Stimulated activated CD8-positive, alpha-beta memory T cell treated with anti-CD3 and anti-CD28 coated beads, Interleukin-15, amount 100 ng/mL, for 24 hours (primary cell): ENCODE data around the gene APCDD1.
"Not testable (repeated sequence)": the region's sequence is repeated elsewhere in the genome, so short reads cannot be mapped to it uniquely, and the experiment has no call there.

Experiments used
- DNase-seq: peaks from one replicate; pipeline ENCODE4 v3.0.0-alpha.2; 2020; ENCODE audit warnings: low read depth

The APCDD1 gene

GRCh38 chr18:10490401-10491165 is 36.1 kb downstream of the APCDD1 start:
- DNase-seq, result no peak

GRCh38 chr18:10495936-10496335 is 41.5 kb downstream of the APCDD1 start:
- DNase-seq, result no peak

DNA sequence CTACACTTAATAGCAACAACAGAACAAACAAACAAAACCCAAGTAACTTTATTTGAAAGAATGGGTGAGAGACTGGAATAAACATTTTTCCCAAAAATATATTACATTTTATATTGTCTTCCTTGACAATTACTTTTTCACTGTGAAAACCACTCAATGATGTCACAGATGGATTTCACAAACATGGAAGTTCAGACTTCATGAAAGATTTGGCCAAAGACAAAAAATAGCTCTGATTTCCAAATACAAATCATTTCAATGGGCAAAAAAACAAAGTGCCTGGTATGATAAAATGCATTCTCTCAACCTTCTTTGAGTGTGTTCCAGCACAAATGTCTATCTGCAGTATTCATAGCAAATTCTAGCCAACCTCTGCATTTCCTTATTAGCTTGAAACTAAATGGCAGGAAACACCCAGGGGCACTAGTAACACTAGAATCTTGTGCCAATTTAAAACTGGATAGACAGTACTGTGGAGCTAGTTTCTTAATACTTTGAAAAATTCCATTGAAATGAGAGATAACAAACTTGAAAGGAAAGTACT is 42.8 kb downstream of the APCDD1 start:
- no peak for DNase-seq

- DNase-seq, result no peak
Measured at GRCh38 chr18:10499230-10499629, 44.8 kb downstream of the APCDD1 start.

DNA sequence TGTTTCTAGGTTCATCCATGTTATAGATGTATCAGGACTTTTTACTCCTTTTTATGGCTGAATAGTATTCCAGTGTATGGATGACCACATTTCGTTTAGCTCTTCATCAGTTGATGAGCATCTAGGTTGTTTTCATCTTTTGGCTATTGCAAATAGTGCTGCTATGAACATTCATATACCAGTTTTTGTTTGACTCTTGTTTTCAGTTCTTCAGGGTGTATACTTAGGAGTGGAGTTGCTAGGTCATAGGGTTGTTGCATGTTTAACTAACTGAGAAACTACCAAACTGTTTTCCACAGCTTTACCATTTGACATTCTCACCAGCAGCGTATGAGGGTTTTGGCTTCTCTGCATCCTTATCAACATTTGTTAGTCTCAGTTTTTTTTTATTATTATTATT is 45.6 kb downstream of the APCDD1 start:
- no peak for DNase-seq

DNA sequence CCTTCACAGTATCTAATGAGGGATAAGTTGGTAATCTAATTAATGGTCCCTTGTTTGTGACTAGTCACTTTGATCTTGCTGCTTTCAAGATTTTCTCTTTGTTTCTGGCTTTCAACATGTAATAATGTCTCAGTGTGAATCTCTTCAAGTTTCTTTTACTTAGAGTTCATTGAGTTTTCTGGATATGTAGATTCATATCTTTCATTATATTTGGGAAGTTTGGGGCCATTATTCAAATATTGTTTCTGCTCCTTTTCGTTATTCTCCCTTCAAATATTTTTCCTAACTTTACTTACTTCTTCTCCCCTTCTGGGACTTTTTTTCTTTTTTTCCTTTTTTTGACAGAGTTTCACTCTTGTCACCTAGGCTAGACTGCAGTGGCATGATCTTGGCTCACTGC is 50.3 kb downstream of the APCDD1 start:
- DNase-seq, result no peak

DNA sequence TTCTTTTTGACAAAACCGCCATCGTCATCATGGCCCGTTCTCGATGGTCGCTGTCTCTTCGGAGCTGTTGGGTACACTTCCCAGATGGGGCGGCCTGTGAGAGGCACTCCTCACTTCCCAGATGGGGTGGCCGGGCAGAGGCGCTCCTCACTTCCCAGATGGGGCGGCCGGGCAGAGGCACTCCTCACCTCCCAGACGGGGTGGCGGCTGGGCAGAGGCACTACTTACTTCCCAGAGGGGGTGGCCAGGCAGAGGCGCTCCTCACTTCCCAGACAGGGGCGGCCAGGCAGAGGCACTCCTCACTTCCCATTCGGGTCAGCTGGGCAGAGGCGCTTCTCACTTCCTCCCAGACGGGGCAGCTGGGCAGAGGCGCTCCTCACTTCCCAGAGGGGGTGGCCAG is 51.5 kb downstream of the APCDD1 start:
- DNase-seq, result not testable (repeated sequence)

DNA sequence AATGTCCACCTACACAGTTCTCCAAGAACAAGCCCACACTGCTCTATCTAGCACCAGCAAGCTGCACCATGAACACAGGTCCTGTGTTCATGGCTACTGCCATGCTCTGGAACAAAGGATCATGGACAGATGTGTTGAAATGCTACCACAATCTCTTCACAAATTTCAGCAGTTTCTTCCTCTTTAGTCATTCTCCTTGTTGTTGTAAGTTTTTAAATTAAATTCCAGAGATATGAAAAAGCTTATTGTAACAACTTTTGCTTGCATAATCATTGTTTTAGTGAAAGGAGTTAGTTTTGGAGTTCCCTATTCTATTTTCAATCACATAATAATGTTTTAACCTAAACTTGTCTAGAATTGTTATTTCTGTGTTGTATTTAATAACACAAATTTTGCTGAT is 54.2 kb downstream of the APCDD1 start:
- no peak for DNase-seq

- no peak for DNase-seq
Measured at GRCh38 chr18:10511236-10511635, 56.8 kb downstream of the APCDD1 start.

DNA sequence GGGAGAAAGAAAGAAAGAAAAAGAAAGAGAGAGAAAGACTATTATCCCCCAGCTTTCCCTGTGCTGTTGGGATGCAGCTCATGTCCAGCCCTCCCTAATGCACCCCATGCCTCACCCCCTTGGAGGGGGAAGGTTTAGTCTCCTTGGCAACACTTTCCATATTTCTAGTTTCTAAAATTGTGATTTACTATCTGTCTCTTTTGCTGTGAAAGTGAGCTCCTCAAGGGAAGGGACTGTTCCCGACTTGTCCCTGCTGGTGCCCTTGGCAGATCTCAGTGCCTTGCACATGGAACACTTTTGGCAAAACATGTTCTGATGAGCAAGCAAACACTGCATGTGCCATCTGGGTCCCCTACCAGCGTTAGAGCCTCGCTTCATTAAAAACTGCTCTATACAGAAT is 59.6 kb downstream of the APCDD1 start:
- no peak for DNase-seq

GRCh38 chr18:10514601-10515000 is 60.2 kb downstream of the APCDD1 start:
- DNase-seq, result no peak

GRCh38 chr18:10515456-10515855 is 61.0 kb downstream of the APCDD1 start:
- DNase-seq, result no peak

DNA sequence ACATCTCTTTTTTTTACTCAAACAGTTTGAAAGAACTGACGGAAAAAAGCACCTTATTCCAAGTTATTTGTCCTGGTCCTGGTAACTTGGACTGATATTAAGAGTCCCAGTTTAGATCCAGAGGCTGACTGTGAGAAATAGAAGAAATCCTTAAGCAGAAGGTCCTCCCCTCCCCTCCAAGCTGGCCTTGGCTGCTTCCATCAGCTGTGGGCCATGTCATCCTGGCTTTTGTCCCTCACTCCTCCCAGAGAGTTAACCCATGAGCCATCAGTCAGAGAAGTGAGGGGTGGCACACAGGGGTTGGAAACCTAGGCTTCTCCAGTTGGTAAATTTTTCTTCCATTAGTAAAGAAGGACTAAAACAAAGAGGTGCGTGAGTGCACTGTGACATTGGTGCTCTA is 61.6 kb downstream of the APCDD1 start:
- DNase-seq, result no peak

DNA sequence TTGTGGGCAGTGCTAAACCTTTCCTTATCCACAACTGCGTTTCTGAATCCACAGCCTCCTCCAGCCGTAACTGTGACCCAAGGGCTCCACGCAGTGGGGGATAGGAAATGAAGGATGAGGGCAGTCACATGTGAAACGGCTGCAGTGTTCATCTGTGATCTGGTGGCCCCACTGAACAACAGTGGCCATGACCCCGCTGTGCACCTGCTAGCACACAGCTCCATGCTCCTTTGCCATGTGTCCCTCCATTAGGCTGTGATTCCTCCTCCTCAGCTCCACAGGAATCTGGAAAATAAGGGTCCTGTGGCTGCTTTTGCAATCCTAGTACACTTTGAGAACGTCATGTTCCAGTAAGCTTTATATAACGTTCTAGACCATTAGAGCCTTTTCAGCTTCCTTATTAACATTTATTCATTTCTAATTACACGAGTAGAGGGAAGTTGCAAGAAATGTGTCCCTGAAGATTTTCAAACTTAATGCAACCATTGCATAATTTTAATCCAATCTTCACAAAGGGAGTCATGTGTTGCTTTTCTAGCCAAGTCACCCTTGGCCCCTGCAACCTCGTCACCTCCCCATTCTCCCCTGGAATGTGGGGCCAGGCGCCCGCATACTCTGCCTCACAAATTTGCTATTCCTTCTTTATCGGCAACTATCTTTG is 64.3 kb downstream of the APCDD1 start:
- DNase-seq, result no peak

DNA sequence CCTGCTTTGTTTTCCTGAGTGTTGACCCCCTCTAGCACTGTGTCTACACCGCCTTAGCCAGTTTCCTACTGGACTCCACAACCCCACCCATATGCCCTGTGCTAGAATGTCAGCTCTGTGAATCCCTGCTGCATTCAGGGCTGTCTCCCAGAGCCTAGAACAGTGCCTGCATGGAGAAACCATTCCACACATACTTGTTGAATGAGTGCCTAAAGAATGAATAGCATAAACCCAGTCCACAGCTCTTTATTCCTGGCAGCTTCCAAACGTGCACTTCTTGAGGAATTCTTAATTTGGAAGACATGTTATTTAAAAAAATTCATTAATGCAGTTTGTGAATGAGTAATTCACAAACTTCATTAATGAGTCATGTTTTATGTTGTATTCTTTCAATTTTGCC is 64.9 kb downstream of the APCDD1 start:
- DNase-seq, result no peak

DNA sequence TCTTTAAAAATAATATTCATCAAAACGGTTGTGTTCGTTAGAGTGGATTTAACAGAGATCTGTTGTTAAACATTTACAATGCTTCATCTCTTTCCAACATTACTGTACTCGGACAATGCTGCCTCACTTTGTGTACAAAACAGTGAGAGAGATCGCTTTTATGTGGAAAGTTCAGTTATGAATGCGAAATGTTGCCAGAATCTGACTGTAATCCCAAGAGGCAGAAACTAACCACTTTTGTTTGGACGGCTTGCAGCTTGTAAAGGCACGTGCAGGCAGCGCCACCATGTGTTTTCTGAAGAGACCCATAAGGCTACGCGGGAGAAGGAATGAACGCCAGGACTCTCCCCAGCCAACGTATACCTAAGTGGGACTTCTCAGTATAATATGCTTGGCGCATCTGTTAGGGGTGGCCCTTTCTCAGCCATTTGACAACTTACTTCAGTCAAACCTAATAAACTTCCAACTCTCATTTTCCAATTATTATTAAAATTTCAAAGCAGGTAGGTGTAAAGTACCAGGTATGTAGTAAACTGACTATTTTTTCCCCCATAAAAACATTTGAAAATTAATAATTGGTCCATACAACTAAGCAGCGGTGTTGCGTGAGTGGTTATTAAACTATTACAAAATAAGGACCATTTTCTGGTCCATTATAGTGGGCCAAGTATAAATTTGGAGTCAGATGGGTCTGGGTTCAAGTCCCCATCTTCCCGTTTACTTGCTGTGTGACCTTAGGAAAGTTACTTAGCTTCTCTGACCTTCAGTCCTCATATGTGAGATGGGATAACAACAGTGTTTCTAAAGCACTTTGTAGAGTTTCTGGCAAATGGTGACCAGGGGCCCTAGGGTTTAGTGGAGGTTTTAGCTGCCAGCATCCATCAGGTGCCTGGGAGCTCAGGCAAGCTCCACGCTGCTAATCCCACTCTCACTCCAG is 65.8 kb downstream of the APCDD1 start:
- no peak for DNase-seq

- no peak for DNase-seq
Measured at GRCh38 chr18:10521566-10521965, 67.1 kb downstream of the APCDD1 start.

DNA sequence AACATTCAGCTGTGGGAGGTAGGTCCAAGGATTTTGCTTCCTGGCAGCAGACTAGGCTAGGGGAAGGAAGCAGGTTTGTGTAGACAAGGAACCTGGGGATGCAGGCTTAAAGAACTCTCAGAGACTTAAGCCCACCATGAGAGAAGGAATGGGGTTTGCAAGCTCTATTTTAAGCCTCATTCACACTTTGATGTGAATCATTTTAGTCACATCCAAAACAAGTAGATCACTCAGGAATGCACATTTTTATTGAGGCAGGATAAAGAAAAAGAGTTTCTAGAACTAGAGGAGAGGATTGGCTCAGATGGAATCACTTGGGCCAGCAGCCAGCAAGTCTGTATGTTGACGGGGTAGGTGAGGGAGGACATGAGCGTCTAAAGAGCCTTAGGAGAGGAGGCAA is 68.1 kb downstream of the APCDD1 start:
- DNase-seq, result no peak

DNA sequence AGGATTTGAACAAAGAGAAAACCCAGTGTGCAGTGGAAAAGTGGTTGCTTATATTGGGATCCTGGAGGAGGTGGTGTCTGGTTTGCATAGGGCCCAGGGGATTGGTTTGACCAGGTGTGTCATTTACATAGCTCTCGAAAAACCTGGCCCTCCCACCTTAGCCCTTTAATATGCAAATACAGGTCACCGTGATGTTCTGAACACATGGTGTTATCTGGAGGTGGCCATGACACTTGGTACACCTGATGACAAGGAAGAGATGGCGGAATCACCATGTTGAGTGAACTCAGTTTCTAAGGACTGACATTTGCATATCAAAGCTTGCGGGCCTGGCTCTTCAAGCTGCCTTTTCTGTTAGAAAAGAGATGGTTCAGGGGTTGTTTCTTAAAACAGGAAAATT is 69.1 kb downstream of the APCDD1 start:
- DNase-seq, result no peak

GRCh38 chr18:10524507-10525370 is 70.3 kb downstream of the APCDD1 start:
- DNase-seq, result no peak

GRCh38 chr18:10525371-10525691 is 70.9 kb downstream of the APCDD1 start:
- DNase-seq, result no peak
